GM13977 (cell line): ENCODE results near the gene ZDHHC24.
"Not testable (repeated sequence)": the region's sequence is repeated elsewhere in the genome, so short reads cannot be mapped to it uniquely, and the experiment has no call there.

ENCODE experiments used
- DNase-seq: peaks from one replicate; pipeline ENCODE4 v3.0.0; 2012; ENCODE audit warnings: low spot score
- in situ Hi-C: fragments of 300-500 bp; cut with MboI; formaldehyde crosslinking; loops from one replicate; pipeline ENCODE4 v1.12.0; 2022; ENCODE audit warnings: low sequenced_read_pairs, low pct_unique_long_range_greater_than_20kb, mixed read lengths, inconsistent platforms; ENCODE audit not compliant: unreplicated experiment
- TF ChIP-seq, protein P1 (sequence below): IDR thresholded peaks from 2 replicates; pipeline ENCODE4 v1.5.1; 2012; ENCODE audit warnings: mild to moderate bottlenecking, control low read depth; ENCODE audit not compliant: insufficient read depth; ENCODE audit errors: extremely low read depth, missing control alignments

The ZDHHC24 gene

DNA sequence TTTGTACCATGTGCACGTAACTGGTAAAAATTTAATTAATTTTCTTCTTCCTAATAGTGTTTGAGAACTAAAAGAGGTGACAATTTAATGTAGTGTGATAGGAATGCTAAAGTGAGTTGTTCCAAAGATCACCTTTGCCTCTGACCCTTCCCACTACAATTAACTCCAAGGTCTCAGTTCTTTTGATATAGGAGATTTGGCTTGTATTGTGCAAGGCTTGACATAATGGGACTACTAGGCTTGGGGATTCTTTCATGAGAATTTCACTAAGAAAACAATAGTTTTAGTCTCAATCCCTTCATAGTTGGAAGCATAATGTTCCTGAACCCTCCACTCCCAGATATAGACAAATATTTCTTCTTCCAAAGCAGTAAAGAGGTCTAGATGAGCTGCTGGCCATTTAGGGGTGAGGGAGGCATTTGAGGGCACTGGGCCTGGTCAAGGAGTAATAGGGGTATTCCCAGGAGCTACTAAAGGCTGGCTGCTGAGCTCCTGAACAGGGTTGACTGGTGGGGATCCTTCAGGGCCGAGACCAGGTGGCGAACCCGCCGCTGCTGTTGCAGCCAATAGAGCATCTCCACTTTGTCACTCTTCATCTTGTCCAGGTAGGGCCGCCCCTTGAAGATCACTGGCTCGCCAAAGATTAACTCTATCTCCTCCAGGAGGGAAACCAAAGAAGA is 44.3 kb upstream of the ZDHHC24 start:
- in situ Hi-C loops = no loop called here
- TF ChIP-seq, protein P1, sequence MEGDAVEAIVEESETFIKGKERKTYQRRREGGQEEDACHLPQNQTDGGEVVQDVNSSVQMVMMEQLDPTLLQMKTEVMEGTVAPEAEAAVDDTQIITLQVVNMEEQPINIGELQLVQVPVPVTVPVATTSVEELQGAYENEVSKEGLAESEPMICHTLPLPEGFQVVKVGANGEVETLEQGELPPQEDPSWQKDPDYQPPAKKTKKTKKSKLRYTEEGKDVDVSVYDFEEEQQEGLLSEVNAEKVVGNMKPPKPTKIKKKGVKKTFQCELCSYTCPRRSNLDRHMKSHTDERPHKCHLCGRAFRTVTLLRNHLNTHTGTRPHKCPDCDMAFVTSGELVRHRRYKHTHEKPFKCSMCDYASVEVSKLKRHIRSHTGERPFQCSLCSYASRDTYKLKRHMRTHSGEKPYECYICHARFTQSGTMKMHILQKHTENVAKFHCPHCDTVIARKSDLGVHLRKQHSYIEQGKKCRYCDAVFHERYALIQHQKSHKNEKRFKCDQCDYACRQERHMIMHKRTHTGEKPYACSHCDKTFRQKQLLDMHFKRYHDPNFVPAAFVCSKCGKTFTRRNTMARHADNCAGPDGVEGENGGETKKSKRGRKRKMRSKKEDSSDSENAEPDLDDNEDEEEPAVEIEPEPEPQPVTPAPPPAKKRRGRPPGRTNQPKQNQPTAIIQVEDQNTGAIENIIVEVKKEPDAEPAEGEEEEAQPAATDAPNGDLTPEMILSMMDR = no peak
- DNase-seq = no peak

DNA sequence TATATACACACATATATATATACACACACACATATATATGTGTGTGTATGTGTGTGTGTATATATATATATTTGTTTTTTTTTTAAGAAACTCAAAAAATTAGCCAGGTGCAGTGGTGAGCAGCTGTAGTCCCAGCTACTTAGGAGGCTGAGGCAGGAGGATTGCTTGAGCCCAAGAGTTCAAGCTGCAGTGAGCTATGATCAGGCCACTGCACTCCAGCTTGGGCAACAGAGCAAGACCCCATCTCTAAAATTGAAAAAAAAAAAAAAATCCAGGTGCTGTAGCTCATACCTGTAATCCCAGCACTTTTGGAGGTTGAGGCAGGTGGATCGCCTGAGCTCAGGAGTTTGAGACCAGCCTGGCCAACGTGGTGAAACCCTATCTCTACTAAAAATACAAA is 43.5 kb upstream of the ZDHHC24 start:
- in situ Hi-C loops, DNase-seq: not testable (repeated sequence)

DNA sequence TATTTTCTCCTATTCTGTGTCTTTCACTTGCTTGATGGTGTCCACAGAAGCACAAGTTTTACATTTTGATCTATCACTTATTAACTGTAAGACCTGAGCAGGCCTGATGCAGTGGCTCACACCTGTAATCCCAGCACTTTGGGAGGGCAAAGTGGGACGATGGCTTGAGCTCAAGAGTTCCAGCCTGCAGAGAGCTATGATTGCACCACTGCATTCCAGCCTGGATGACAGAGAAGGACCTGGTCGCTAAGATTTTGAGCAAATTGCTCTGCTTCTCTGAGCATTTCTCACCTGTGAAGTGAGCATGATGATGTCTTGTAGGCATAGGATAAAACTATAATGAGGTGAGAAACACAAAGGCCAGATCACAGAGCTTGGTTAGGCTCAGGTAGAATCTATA is 40.3 kb upstream of the ZDHHC24 start:
- TF ChIP-seq, protein P1 = no peak
- in situ Hi-C loops = no loop called here
- no peak for DNase-seq

DNA sequence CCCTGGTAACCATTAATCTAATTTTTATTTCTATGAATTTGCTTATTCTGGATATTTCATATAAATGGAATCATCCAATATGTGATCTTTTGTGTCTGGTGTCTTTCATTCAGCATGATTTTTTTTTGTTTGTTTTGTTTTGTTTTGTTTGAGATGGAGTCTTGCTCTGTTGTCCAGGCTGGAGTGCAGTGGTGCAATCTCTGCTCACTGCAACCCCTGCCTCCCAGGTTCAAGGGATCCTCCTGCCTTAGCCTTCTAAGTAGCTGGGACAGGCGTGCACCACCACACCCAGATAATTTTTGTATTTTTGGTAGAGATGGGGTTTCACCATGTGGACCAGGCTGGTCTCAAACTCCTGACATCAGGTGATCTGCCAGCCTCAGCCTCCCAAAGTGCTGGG is 39.6 kb upstream of the ZDHHC24 start:
- DNase-seq, in situ Hi-C loops: not testable (repeated sequence)

DNA sequence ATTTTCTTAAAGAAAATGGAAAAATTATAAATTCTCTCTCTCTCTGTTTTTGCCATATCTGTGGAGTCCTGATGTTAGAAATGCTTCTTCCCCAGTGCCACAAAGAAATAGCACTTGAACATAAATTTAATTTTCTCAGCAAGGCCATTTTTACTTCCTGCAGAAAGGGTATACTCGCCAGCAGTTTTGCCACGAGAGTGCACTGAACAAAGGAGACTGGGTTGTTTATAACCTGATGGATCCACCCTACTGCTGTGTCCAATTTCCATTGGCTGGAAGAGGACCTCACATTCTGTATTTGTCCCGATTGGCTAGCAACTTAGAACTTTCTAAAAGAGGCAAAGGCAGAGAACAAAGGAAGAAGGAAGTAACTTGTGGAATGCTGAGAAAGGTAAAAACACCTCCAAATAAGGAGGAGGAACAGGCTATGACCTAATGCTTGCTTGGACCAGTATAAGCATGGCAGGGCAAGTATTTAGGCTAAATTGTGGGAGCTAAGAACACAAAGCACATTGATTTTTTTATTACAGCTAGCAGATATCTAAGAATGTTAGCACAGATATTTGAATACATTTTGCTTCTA is 36.8 kb upstream of the ZDHHC24 start:
- in situ Hi-C loops, DNase-seq: not testable (repeated sequence)

DNA sequence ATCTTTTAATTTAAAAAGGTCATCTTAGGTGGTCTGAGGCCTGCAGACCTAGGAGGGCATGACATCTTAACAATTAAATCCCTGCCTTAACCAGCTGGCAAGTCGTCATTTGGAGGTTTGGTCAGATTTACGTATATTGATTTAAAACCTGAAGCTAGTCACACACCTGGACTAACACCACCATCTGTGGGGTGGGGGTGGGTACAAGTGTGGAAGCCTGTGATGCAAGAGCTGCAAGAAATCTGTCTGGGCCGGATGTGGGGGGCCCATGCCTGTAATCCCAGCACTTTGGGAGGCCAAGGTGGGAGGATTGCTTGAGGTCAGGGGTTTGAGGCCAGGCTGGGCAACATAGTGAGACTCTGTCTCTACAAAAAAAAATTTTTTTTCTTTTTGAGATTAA is 35.4 kb upstream of the ZDHHC24 start:
- DNase-seq = no peak
- TF ChIP-seq, protein P1 = no peak
- in situ Hi-C loops = no loop called here

DNA sequence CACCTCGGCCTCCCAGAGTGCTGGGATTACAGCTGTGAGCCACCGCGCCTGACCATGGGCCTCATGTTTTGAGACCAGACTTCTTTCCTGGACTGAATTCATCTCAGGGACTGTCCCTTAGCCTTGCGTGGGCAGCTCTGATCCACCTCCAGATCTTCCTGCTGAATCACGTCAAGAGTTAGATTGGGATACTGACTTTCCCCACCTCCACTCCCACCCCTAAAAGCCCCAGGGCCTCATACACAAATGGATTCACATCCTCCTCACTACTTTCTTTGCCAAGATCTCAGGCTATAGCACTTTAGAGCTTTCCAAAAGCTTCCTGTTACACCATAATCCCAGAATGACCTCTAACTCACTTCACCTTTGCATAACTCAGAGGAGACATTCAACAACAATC is 35.0 kb upstream of the ZDHHC24 start:
- in situ Hi-C loops = no loop called here
- TF ChIP-seq, protein P1 = no peak
- DNase-seq = no peak

DNA sequence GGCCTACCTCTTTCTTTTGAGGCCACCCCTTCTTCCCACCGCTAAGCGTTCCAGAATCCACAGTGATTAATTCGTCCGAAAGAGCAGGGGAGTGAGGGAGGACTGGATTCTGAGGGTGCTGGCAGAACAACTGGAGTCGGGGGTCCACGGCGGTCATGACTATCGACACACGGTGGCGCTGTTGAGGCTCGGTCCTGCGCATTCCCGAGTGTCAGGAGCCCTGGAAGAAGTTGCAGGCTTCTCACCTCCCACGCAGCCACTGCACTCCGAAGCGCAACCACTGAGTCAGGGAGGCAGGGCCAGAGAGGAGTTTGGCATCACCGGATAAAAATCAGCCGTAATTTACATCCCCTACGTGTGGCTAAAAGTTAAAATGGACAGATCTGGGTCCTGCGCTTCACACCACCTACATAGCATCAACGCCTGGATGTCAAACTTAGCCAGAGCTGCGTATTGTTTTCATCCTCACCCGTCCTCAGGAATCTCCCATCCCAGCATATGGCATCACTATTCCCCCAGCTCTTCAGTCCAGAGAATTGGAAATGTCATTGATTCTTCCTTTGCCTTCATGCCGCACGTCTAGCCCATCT is 33.3 kb upstream of the ZDHHC24 start:
- peak; percentile 84 for DNase-seq
- in situ Hi-C loops = no loop called here
- TF ChIP-seq, protein P1 = peak; percentile 87
